Measurements from ENCODE around the gene TMEM121.

The TMEM121 gene

DNA sequence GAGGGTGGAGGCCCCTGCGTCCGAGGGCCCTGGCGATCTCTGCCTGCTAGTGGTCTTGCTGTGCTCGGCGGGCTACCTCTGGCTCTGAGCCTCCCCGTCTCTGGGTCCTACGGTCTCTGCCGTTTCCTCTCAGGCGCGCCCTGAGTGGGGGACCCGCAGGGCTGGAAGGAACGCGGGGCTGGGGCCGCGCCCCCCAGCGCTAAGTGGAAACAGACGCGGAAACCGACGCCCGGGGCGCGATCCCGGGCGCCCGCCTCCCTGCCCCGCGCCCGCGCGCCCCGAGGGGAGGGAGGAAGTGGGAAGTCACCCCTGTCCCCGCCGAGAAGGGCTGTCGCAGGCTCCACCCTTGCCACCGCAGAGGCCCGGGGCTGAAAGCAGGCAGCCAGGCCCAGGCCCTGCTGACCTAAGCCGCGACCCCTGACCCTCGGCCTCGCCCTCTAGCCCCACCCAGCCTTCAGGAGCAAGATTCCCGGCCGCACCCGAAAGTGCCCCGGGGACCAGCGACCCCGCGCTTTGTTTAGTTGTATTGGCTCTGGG is 38.9 kb upstream of the TMEM121 start:
- peak; percentile 52 for DNase-seq

DNA sequence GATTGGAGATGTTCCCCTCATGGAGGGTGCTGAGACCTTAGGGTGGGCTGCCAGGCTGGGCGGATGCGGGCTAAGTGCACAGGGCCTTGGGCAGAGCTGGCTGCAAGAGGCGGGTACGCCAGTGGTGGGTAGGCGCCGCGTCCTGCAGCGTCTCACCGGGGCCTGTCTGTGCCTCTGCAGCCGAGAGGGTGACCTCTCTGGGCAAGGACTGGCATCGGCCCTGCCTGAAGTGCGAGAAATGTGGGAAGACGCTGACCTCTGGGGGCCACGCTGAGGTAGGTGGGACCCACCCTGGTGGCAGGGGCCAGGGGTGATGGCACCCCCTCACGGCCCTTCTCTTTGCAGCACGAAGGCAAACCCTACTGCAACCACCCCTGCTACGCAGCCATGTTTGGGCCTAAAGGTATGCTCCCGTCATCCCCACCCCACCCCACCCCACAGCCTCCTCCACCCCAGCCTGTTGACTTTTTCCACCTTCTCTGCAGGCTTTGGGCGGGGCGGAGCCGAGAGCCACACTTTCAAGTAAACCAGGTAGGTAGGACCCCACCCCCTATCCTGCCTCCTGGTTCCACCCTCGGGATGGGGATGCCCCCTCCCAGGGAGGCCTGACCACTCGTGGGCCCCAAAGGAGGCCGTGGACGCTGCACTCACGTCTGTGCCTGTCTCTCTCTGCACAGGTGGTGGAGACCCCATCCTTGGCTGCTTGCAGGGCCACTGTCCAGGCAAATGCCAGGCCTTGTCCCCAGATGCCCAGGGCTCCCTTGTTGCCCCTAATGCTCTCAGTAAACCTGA is 38.2 kb upstream of the TMEM121 start:
- no peak for DNase-seq

DNA sequence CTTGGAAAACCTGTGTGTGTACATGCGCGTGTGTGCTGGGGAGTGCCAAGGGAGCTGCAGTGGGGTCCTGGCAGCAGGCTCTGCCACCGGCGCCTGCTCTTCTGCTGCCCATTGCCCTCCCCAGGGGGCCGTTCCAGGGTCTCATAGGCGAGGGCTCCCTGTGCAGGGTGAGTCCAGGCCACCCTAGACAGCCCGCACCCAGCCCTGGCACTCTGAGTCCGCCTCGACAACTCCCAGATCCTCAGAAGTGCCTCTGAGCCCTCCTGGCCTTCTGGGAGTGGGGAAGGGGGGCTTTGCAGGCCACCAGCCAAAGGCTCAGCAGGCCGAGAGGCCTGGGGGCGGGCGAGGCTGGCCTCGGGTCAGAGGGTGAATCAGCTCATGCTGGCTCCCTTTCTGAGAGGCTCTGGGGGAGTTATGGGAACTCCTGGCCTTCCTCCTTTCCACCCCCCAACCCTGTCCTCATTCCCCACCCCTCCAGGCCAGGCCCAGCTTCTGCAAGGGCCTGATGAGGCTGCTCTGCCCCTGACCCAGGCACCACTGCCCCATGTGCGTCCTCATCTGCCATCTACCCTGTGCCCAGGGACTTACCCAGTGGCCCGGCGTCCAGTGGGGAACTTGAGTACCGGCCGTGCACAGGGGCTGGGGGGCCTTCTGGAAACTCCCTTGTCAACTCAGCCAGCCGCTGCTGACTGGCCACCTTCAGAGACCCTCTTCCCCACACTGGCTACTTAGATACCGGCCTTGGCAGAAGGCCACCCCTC is 37.4 kb upstream of the TMEM121 start:
- DNase-seq, result no peak

DNA sequence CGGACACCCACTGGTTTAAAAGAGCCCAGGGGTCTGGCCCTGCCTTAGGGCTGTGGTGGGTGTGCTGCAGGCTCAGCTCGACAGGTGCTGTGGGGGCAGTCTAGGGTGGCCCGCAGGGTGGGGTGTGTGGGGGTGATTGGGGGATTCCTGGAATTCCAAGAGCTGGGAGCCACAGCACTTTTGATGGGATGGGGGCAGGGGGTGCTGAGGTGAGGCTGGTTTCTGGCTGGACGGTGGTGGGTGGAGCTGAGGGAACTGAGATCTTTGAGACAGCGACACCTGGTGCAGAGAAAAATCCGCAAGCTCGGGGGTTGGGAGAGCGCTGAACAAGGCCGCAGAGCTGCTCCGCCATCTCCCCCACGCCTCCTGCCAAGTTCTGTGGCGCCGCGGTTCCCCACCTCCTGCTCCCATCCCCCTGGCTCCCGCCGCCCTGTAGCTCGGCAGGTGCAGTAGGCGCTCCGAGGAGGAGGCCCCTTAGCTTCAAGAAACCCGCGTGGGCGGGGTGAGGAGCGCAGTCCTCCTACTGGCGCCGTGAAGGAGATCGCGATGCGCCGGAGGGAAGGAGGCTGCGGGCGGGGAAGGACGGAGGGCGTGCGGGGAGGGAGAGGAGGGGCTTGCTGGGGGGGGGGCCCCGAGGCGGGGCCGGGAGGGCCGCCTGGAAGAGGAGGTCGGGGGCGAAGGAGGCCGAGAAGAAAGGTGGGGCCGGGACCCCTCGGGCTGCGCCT is 36.7 kb upstream of the TMEM121 start:
- peak; percentile 87 for DNase-seq

DNA sequence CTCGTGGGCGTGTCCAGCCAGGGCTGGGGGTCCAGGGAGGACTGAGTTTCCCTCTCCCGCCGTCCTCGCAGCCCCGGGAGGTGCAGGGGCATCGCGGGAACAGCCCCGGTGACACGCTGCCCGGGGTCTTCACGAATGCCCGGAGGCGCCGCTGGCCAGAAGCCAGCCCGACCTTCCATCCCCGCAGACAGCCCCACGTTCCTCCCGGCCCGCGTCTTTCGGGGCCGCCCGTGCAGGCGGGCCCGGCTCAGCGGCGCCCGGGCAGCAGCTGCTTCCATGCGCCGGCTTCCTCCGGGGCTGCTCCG is 36.2 kb upstream of the TMEM121 start:
- DNase-seq, result no peak

DNA sequence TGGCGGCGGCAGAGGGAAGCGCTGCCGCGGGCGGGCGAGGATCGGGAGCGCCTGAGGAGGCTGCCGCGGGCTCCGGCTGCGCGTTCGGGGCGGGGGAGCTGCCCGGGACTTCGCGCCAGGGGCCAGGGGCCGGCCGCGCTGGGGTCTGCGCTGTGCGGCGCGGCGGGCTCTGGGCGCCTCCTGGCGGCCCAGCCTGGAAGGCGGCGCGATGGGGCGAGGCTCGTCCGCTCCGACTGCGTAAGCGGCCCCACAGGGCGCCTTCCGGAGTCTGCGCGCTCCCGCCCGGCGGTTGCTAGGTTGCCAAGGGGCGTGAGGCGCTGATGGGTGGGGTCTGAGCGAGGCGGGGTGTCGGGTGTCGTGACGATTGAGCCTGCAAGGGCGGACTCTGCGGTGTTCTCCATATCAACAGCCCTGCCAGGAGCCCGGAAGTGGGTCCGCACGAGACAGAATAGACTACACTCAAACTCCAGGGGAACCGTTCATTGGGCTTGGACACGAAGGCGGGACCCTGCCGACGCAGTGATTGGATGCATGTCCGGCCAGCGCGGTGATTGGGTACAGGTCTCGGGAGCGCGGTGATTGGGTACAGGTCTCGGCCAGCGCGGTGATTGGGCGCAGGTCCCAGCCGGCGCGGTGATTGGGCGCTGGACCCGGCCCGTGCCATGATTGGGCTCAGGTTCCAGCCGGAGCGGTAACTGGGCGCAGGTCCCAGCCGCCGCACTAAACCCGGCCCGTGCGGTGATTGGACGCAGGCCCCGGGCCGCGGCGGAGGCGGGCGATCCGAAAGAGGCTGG is 35.6 kb upstream of the TMEM121 start, which contains the start of gene TEDC1:
TSS of gene TEDC1 (plus strand) at position 675 of the 794 bp plus-strand sequence. CDS start 130 bp downstream, outside the sequence.
- peak; percentile 99 for DNase-seq

DNA sequence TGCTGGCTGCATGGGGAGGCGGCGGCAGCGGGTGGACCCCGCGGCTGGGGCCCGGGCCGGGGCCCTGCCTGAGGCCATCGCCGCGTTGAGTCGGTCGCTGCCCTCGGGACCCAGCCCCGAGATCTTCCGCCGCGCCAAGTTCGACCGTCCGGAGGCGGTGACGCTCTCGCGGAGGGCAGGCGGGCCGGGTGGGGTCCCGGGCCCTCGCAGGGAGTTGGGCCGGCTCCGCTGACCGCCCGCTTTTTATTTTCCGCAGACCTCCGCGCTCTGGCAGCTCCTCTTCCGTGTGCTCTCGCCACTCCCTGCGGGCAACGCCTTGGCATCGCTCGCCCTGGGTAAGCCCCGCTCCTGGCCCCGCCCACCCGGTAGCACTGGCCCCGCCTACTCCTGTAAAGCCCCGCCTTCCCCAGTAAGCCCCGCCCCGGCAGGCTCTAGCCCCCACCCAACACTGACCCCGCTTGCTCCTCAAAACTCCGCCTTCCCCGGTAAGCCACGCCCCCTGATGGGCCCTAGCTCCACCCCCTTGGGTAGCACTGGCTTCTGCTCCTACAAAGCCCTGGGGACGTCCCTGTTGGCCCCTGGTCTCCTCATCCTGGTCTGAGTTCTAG is 34.9 kb upstream of the TMEM121 start:
- DNase-seq, result peak; percentile 80

DNA sequence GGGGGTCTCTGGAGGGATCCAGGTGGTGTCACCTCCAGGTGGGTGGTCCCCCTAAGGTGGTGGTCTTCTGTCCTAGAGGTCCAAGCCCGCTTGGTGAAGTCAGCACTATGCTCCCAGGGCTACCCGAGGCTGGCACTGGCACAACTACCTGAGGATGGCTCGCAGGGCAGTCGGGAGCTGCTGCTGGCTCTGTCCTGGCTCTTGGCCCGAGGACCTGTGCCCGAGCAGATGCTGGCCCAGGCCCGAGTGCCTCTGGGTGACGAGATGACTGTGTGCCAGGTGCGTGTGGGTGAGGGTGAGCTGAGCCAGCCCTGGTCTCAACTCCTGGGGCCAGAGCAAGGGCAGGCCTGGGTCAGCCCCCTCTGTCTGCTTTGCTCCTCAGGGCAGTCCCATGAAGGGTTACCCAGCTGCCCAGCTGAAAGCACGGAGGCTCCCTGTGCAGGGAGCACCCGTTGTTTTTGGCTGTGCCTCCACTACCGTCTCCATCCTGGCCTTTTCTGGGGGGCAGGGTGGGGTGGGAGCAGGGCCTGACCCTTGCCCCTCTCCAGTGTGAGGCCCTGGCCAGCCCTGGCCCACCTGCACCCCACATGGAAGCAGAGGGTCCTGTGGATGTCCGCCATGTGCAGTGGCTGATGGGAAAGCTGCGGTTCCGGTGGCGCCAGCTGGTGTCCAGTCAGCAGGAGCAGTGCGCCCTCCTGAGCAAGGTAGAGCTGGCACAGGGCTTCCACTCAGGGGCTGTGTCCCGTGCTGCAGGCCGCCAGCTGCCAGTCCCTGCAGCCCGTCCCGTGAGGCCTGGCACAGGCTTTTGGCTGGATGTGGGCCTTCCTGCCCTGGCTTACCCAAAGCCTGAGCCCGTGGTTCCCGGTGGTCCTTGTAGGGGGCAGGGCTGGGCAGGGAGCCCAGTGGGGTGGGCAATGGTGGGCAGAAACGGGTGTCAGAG is 34.1 kb upstream of the TMEM121 start:
- no peak for DNase-seq

DNA sequence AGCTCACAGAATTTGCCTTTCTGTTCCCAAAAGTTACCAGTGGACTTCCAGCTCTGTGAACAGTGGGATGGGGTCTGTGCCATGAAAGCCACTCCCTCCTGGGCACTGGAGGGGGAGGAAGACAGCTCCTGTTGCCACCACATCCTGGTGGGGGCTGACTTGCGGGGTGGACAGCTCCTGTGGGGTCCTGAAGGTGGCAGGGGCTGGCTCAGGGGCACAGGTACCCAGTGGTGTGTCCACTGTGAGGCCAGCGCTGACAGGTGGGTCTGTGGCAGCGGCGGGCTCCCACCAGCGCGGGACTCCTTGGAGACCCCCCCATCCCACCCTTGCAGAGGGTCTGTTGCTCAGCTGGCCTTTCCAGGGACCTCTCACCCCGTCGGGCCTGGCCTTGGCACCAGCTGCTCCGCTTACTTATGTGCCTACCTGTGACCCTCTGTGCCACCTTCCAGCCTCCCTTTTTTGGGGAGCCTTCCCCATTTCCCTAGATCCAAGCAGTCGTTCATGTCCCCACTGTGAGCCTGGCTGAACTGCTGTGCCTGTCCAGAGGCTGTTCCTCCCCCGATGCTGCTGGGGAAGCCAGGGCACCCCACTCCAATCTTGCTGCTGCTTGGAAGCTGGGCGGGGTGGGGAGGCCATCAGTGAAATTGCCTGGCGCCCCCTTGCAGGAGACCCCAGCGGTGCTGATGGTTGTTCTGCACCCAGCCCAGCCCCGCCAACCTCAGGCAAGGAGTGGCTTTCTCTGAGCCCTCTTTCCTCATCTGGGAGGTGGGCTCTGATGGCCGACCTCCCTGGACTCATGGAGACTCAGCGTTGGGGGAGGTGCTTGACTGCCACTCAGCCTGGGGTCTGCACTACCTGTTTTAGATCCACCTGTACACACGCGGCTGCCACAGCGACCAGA is 33.2 kb upstream of the TMEM121 start:
- DNase-seq, result peak; percentile 9

DNA sequence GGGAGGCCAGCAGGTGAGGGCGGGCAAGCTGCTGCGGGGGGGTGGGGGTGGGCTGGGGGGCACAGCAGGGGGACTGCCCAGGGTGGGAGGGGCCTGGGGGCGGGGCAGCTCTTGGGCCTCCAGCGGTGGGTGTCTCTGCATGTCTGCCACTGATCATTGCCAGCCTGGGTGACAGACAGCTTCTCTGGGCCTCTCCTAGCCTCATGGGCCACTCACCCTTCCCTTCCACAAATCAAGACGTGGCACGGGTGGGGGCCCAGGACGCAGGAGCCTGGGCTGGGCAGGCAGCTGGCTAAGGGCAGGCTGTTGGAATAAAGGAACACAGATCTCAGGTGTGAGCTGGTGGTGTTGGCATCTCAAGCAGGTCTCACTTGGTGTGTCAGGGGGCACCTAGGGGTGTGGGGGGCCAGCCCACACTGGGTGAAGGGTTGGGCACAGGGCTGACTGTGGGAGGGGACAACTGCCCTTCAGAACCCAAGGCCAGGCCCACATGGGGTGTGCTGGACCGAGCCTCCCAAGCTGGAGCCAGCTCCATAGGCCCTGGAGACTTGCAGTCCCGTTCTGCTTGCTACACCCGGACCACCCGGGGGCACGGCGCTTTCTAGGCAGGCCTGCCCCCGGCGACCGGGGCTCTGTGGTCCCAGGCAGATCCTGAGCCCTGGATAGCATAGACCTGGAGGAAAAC is 32.3 kb upstream of the TMEM121 start:
- DNase-seq, result no peak

DNA sequence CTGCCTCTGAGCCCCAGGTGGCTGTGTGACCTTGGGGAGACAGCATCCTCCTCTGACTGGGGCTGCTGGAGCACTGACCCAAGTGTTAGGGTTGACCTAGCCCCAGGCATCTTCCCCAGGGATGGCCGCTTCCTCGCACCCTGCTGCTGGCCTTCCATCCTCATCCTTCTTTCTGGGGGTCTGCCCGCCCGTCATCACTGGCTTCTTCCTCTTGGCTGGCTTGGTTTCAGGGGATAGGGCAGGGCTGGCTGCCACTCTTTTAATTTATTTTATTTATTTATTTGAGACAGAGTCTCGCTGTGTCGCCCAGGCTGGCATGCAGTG is 31.8 kb upstream of the TMEM121 start:
- DNase-seq, result no peak

DNA sequence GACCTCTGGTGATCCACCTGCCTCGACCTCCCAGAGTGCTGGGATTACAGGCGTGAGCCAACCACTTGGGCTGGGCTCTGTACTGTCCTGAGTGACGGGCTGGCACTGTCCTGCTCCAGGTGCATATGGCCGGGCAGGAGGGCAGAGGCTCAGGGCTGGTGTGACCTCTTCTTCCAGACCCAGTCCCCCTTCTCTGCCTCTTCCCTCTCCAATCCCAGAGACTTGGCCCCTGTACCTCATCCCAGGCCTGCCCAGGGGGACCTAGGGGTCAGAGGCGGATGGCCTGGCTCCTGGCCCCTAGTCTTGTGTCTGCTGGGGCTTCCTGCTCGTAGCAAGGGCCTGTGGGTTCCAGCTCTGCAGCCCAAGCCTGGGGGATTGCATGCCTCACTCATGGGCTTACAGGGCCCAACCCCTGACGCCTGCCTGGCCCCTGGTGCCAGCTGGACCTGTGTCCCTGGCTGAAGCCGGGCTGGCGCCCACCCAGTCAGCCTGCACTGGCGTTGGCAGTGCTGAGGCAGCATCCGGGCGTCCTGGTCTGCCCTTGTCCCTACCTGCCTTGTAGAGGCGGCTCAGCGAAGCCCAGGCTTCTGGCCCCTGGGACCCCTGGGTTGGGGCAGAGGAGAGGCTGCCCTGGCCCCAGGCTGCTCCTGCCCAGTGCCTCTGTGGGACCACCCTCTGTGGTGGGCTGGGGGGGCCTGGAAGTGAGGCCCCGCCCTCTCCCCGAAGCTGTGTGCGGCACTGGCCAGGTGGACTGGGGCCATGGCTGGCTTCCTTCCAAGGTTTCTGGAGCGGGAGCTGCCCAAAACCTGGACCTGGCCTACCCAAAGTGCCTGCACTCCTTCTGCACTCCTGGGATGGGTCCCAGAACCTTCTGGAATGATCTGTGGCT is 31.0 kb upstream of the TMEM121 start:
- peak; percentile 9 for DNase-seq

DNA sequence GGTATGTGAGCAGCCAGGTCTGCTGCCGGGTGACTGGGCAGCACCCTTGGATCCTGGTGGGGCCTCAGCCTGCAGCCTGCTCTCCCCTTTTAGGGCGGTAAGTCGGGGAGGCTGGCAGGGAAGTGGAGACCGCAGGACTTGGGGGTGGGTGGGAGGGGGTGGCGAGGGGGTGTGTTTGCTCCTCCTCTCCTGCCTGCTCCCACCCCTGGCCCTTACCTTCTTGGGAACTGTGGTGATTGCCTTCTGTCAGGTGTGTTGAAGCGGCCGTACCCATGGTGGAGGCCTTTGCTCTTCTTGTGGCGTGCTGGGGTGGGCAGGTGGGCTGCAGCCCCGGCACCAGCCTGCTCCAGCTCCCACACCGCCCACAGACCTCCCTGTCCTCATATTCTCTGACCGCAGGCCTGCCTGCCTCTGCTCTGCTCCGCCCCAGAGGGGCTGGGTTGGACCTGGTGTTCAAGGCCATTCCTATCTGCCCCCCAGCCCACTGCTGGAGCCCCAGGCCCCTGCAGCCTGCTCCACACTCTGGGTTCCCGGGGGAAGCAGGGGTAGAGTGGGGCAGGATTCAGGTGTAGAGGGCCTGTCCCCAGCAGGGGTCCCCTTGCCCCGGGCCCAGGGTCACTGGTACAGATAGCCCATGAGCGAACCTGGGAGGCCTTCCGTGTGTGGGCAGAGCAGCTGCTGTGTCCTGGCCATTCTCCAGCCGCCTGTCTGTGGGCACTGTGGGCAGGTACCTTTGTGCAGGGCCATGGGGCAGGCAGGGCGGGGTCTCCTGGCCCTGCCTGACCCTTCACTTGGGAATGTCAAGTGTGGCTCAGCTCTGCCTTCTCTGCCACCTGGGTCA is 30.2 kb upstream of the TMEM121 start:
- DNase-seq, result peak; percentile 9

DNA sequence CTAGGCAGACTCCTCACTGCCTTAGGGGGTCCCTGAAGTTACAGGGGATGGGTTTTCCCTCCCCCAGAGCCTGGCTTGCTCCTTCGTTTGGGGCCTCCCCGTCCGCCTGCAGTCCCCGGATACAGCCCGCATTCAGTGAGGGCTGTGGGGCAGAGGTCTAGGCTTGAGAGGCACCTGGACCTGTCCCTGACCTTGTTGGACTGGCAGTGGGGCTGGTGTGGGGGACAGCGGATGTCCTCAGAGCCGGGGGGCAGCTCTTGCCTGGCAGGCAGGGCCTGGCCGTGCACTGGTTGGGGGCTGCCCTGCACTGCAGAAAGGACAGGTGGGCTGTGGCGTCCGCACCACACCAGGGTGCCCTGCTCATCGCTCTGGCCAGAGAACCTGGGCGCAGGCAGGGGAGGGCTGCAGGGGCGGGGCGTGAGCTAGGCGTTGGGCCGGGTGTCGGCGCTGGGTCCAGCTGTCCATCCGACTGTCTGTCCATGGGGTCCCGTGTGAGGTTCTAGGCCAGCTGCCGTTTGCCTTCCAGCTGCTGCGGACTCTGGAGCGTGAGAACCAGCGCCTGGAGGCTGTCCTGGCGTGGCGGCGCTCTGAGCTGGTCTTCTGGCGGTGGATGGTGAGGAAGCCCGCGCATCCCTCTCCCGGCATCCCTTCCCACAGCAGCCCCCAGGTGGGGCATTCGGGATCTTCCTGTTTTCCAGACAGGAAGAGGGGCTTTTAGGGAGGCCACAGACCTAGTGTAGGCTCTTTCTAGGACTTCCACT is 29.4 kb upstream of the TMEM121 start:
- no peak for DNase-seq

DNA sequence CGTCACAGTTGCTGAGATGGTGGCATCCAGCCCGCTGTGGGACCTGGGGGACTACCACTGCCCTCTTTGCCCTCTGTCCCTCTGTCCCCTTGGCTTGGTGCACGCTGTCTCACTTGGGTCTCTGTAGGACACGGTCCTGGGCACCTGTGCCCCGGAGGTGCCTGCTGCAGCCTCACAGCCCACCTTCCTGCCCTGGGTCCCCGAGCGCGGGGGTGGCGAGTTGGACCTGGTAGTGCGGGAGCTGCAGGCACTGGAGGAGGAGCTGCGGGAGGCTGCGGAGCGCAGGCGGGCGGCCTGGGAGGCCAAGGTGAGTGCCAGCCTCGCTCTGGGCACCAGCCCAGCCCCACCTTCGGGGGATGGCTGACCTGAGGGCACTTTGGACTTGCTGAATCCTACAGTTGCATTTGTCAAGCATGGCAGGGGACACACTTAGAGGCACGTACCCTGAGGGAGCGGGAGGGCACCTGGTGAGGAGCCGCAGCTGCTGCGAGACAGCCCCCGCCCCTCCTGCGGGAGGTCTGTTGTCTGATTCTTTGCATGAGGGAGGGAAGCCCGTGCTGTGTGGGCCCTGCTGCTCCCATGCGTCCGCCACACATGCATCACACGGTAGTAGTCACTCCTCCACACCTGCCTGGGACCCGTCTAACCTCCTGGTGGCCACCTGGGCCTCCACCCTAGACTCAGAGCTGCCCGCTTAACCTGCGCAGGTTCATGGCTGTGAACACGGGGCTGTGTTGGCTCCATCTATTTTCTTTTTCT is 28.5 kb upstream of the TMEM121 start:
- no peak for DNase-seq
